ENCODE measurements around the gene TSPAN15. TPM values are rescaled to one million over a fixed set of nuclear protein-coding genes. Genes with fewer than 3 reads are reported as not detected.

Gene TSPAN15
- total and polyA plus RNA-seq, 5 experiments from 2014 or later, result 0.55 to 1.1 (median 0.80) TPM; not detected in 1

DNA sequence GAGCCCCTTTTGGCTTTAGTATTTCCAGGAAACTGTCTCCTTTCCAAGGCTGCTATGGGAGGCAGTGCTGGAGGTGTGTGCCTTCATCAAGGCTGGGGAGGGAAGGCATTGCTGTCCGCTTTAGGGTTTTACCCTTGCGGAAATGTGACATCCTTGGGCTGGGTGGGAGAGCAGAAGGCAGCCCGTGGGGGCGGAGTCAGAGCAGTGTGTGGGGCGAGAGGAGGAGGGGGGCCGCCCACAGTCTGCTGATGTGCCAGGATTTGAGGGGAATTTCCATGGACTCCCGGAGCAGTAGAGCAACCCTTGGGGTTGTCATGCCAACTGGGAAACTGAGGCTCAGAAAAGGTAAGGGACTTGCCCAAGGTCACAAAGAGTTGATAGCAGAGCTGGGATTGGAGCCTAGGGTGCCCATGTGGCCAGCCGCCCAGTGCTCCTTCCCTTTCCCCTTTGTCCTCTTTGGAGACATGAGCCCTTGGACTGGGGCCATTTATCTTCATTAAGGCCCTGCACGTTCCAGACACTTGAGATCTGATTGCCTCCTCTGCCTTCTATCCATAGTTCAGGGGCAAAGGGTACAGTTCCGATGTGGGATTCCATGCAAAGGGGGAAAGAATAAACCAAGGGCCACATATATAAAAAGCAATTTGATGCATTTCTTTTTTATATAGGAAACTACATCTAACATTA lies 22.2 kb downstream of the TSPAN15 start:
- Mint-ChIP-seq H3K36me3 (no peaks in the 10 kb centered on the region), H3K4me1 (no peaks in the 10 kb centered on the region), H3K27me3 (peaks cover 4 to 36% (median 6%) of the 10 kb centered on the region in 5 donors), H3K4me3 (no peak overlapping the region), H3K9me3 (no peaks in the 10 kb centered on the region), H3K27ac (no peak overlapping the region)
- ATAC-seq (no peak), DNase-seq (no peak)
- POLR2A ChIA-PET, result no interaction called here

GRCh38 chr10:69474742-69475432 lies 23.6 kb downstream of the TSPAN15 start:
- no peak overlapping the region for H3K27ac Mint-ChIP-seq
- H3K4me1 Mint-ChIP-seq, result no peaks in the 10 kb centered on the region
- peaks cover 4 to 36% (median 6%) of the 10 kb centered on the region in 5 donors for H3K27me3 Mint-ChIP-seq
- POLR2A ChIA-PET, result no interaction called here
- no peak for DNase-seq
- no peaks in the 10 kb centered on the region for H3K9me3 Mint-ChIP-seq
- H3K36me3 Mint-ChIP-seq, result no peaks in the 10 kb centered on the region
- no peak overlapping the region for H3K4me3 Mint-ChIP-seq
- no peak for ATAC-seq

GRCh38 chr10:69475433-69475830 lies 24.2 kb downstream of the TSPAN15 start:
- ATAC-seq, result no peak
- H3K9me3 Mint-ChIP-seq, result no peaks in the 10 kb centered on the region
- H3K27me3 Mint-ChIP-seq, result peaks cover 4 to 36% (median 6%) of the 10 kb centered on the region in 5 donors

DNA sequence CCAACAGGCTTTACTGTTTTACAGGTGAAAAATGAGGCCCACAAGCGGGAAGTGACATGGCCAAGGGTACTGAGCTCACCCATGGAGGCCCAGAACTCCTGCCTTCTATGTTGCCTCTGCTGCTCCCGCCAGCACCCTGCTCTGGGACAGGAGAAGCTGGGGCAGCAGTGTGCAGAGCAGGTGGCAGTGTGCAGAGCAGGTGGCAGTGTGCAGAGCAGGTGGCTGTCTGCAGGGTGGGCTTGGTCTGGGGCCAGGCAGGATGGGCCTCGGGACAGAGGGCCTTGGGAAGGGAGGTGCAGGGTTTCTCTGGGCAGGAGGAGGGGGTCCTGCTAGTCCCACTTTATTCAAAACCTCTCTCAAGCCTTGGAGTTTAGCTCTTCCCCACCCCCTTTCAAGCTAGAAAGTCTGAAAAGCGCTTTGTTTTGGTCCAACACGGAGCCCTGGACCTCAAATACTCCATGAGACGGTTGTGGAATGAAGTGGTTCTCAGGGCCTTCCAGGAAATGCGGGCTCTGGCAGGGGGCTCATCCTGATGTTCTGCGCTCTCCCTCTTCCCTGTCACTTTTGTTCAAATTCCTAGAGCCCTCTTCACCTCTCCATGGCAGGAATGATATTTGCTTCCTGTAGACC lies 26.8 kb downstream of the TSPAN15 start:
- H3K36me3 Mint-ChIP-seq, result no peaks in the 10 kb centered on the region
- H3K4me1 Mint-ChIP-seq, result peaks cover 0 to 2% (median 0%) of the 10 kb centered on the region in 4 donors
- no peak for ATAC-seq
- H3K27me3 Mint-ChIP-seq, result peaks cover 2 to 23% (median 6%) of the 10 kb centered on the region in 5 donors
- H3K4me3 Mint-ChIP-seq, result no peak overlapping the region
- POLR2A ChIA-PET, result no interaction called here
- no peak for DNase-seq
- H3K9me3 Mint-ChIP-seq, result no peaks in the 10 kb centered on the region
- H3K27ac Mint-ChIP-seq, result no peak overlapping the region

More at GRCh38 chr10:69475433-69475830, 24.2 kb downstream of the TSPAN15 start:
- DNase-seq, result no peak
- no peak overlapping the region for H3K4me3 Mint-ChIP-seq
- no peaks in the 10 kb centered on the region for H3K36me3 Mint-ChIP-seq
- no peaks in the 10 kb centered on the region for H3K4me1 Mint-ChIP-seq
- POLR2A ChIA-PET, result no interaction called here
- no peak overlapping the region for H3K27ac Mint-ChIP-seq

GRCh38 chr10:69479240-69480067 lies 28.2 kb downstream of the TSPAN15 start:
- Mint-ChIP-seq H3K27me3 (peaks cover 0 to 11% (median 0%) of the 10 kb centered on the region in 5 donors), H3K27ac (peak overlapping the region in 1 of 10 donors; percentile 67), H3K4me1 (peaks cover 0 to 2% (median 0%) of the 10 kb centered on the region in 4 donors), H3K9me3 (no peaks in the 10 kb centered on the region), H3K36me3 (no peaks in the 10 kb centered on the region), H3K4me3 (no peak overlapping the region)
- no peak for DNase-seq
- POLR2A ChIA-PET, result no interaction called here
- no peak for ATAC-seq

- no peaks in the 10 kb centered on the region for H3K36me3 Mint-ChIP-seq
- POLR2A ChIA-PET, result no interaction called here
- DNase-seq, result no peak
- H3K4me1 Mint-ChIP-seq, result peaks cover 0 to 2% (median 0%) of the 10 kb centered on the region in 4 donors
- H3K9me3 Mint-ChIP-seq, result no peaks in the 10 kb centered on the region
- no peak for ATAC-seq
- H3K27ac Mint-ChIP-seq, result peak overlapping the region in 1 of 10 donors; percentile 67
- peaks cover 0 to 5% (median 0%) of the 10 kb centered on the region in 5 donors for H3K27me3 Mint-ChIP-seq
- H3K4me3 Mint-ChIP-seq, result no peak overlapping the region
These were observed 28.8 kb downstream of the TSPAN15 start for GRCh38 chr10:69480068-69480412.

DNA sequence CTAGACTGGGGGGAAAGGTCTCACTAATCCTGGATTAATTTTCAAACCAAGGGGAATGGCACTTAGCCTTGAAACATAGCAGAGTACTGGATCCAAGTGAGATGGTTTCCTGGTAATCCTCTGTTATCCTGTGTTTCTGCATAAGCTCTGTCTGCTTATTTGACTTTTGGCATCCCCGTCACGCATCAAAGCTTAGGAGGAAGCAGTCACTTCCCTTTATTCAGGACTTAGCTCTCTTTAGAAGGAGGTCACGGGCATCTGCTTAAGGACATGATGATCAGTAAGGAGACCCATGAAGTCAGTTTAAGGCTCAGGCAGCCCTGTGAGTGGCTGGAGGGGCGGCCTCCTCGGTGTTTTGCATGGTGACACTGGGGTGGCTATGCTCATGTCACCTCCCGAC lies 30.0 kb downstream of the TSPAN15 start:
- no peaks in the 10 kb centered on the region for H3K36me3 Mint-ChIP-seq
- no peaks in the 10 kb centered on the region for H3K9me3 Mint-ChIP-seq
- no peak for DNase-seq
- no peak for ATAC-seq
- H3K27ac Mint-ChIP-seq, result peak overlapping the region in 1 of 10 donors; percentile 70
- peaks cover 0 to 2% (median 0%) of the 10 kb centered on the region in 4 donors for H3K4me1 Mint-ChIP-seq
- no peak overlapping the region for H3K4me3 Mint-ChIP-seq
- H3K27me3 Mint-ChIP-seq, result peaks cover 0 to 1% (median 0%) of the 10 kb centered on the region in 5 donors
- POLR2A ChIA-PET, result no interaction called here

DNA sequence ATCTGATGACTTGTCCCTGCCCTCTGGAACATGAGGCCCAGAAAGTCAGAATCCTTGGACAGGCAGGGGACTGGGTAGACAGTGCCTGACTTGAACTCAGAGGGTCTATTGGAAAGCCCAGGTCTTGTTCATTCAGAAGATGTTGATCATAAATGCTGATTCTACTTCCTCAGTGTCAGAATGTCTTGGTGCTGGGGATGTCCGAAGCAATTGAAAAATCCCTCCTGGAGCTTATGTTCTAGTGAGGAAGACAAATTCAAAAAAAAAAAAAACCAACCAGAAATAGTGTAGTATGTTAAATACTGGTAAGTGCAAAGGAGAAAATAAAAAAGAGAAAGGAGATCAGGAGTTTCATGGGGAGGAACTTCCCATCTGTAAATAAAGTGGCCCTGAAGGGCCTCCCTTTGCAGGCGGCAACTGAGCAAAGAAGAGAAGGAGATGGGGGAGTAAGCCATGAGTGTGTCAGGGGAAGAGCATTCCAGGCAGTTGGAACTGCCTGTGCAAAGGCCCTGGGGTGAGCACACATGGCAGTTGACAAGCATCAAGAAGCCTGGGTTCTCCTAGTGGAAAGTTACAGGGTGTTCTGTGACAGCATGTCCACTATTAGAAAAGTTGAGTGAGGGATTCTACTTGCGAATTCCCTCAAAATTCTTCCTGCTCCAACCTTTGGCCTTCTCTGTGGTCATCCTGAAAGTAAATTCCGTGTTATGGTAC lies 30.7 kb downstream of the TSPAN15 start:
- DNase-seq (no peak), ATAC-seq (no peak)
- Mint-ChIP-seq H3K4me3 (no peak overlapping the region), H3K4me1 (peaks cover 0 to 2% (median 0%) of the 10 kb centered on the region in 4 donors), H3K27ac (no peak overlapping the region), H3K9me3 (peaks cover 0 to 2% (median 0%) of the 10 kb centered on the region in 9 donors), H3K27me3 (peaks cover 0 to 1% (median 0%) of the 10 kb centered on the region in 5 donors), H3K36me3 (no peaks in the 10 kb centered on the region)
- POLR2A ChIA-PET, result no interaction called here

DNA sequence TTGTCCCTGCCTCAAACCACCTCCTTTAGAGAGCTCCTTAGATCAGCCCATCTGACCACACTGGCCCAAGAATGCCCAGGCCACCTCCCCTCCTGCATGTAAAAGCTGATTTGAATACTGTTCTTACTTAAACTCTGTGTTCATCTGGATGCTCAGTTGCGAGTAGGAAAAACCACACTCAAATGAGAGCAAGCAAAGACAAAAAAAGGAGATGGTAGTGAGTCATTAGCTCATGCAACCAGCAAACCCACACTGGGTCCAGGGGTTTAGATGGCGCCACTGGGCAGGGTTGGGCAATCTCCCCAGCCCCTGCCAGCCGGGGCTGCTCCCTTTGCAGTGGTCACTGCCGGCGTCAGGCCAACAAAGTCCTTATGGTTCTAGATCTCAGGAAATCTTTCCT lies 32.7 kb downstream of the TSPAN15 start:
- Mint-ChIP-seq H3K27me3 (no peaks in the 10 kb centered on the region), H3K27ac (peak overlapping the region in 1 of 10 donors; percentile 77), H3K36me3 (peaks cover 0 to 14% (median 12%) of the 10 kb centered on the region in 3 donors), H3K4me1 (peaks cover 0 to 2% (median 0%) of the 10 kb centered on the region in 4 donors), H3K9me3 (peaks cover 0 to 21% (median 9%) of the 10 kb centered on the region in 9 donors), H3K4me3 (no peak overlapping the region)
- POLR2A ChIA-PET, result no interaction called here
- DNase-seq, result no peak
- ATAC-seq, result no peak

- no peaks in the 10 kb centered on the region for H3K27me3 Mint-ChIP-seq
- no peak overlapping the region for H3K4me3 Mint-ChIP-seq
- H3K27ac Mint-ChIP-seq, result no peak overlapping the region
- POLR2A ChIA-PET, result interaction anchor here (0.8 kb wide), 1 partner anchor 23 kb away, joined by 3 read pairs; no protein-coding TSS in a partner anchor
- DNase-seq (no peak), ATAC-seq (no peak)
- peaks cover 0 to 2% (median 0%) of the 10 kb centered on the region in 4 donors for H3K4me1 Mint-ChIP-seq
- peaks cover 0 to 14% (median 12%) of the 10 kb centered on the region in 3 donors for H3K36me3 Mint-ChIP-seq
- peaks cover 0 to 25% (median 11%) of the 10 kb centered on the region in 9 donors for H3K9me3 Mint-ChIP-seq
These were observed 33.5 kb downstream of the TSPAN15 start for GRCh38 chr10:69484736-69485135.

DNA sequence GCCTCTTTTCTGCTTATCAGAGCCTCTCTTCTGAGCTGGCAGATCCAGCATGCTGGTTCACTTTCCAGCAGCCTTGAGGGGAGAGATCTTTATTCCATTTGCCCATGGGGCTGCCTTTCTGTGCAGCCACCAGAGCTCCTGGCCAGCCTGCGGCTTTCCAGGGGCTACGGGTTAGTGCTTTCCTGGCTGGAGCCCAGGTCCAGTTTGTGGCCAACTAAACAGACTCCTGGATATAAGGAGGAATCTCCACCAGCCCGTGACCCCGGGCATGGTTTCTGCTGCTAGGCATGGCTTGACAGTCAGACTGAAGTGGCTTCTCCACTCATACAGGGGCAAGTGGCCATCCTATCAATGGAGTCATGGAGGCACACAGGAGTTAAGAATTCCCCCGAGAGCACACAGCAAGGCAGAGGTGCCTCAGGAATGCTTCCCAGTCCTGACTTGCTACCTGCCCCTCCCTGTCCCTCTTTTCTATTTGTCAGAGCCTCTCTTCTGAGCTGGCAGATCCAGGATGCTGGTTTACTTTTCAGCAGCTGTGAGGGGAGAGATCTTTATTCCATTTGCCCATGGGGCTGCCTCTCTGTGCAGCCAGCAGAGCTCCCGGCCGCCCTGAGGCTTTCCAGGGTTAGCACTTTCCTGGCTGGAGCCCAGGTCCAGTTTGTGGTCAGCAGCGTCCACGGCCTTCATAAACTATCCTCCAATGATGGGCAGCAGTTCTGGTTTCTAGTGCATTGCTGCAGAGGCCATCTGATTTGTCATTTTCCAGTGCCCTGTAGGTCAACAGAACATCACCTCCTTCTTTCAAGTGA lies 35.9 kb downstream of the TSPAN15 start:
- POLR2A ChIA-PET, result no interaction called here
- Mint-ChIP-seq H3K4me3 (no peak overlapping the region), H3K36me3 (peaks cover 0 to 14% (median 12%) of the 10 kb centered on the region in 3 donors), H3K27ac (peak overlapping the region in 1 of 10 donors; percentile 62), H3K4me1 (no peaks in the 10 kb centered on the region), H3K9me3 (peaks cover 0 to 31% (median 11%) of the 10 kb centered on the region in 9 donors), H3K27me3 (no peaks in the 10 kb centered on the region)
- no peak for ATAC-seq
- DNase-seq, result no peak

Data from naive thymus-derived CD8-positive, alpha-beta T cell (primary cell).